ENCODE data around the gene VIPR2.

Gene VIPR2

DNA sequence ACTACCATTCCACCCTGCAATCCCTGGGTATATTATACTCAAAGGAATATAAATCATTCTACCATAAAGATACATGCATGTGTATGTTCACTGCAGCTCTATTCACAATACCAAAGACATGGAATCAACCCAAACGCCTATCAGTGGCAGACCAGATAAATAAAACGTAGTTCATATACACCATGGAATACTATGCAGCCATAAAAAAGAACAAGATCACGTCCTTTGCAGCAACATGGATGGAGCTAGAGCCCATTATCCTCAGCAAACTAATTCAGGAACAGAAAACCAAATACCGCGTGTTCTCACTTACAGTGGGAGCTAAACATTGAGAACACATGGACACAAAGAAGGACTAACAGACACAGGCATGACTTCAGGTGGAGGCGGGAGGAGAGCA is 150.0 kb downstream of the VIPR2 start:
- no peak for TF ChIP-seq CTCF (IDR thresholded peaks at IDR 0.05)

- TF ChIP-seq CTCF (IDR thresholded peaks at IDR 0.05) = no peak
Measured at GRCh38 chr7:158993591-158993990, 151.1 kb downstream of the VIPR2 start.

DNA sequence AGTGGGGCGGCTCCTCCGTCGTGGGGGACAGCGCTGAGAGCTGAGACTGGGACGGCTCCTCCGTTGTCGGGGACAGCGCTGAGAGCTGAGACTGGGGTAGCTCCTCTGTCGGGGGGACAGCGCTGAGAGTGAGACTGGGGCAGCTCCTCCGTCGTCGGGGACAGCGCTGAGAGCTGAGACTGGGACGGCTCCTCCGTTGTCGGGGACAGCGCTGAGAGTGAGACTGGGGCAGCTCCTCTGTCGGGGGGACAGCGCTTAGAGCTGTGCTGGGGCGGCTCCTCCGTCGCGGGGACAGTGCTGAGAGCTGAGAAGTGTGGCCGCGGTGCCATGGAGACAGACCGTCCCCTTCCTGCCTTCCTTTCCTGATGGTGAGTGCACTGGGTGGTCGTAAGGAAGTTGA is 151.9 kb downstream of the VIPR2 start:
- no peak for TF ChIP-seq CTCF (IDR thresholded peaks at IDR 0.05)

DNA sequence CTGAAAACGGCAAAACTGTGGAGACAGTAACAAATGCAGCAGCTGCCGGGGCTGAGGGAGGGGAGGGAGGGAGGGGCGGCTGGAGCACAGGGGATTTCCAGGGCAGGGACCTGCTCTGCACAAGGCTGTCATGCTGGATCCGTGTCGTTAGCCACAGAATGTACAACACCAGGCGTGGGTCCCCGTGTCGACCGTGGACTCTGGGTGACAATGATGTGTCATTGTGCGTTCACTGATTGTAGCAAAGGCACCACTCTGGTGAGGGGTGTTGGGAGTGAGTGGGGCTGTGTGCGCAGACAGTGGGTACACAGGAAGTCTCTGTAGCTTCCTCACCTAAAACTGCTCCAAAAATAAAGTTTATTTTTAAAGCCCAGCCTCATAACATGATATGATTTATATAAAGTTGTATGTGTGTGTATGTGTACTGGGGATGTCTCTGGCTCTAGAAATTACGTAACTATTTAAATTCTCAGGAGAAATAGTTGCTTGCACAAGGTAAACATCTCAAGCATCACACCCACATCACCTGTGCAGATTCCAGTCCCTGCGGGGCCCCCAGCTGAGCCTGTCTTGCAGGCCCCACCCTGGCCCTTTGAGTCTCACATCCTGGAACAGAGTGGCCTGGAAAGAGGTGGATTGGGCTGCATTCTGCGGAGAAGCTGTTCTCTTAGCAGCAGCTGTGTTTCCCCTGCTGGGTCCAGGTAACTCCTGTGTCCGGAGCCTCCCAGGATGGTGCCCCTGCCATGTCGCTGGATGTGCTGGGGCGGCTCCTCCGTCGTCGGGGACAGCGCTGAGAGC is 152.6 kb downstream of the VIPR2 start:
- no peak for TF ChIP-seq CTCF (IDR thresholded peaks at IDR 0.05)

GRCh38 chr7:158988996-158989395 is 155.7 kb downstream of the VIPR2 start:
- no peak for TF ChIP-seq CTCF (IDR thresholded peaks at IDR 0.05)

- no peak for TF ChIP-seq CTCF (IDR thresholded peaks at IDR 0.05)
Measured at GRCh38 chr7:158988302-158988862, 156.3 kb downstream of the VIPR2 start.

DNA sequence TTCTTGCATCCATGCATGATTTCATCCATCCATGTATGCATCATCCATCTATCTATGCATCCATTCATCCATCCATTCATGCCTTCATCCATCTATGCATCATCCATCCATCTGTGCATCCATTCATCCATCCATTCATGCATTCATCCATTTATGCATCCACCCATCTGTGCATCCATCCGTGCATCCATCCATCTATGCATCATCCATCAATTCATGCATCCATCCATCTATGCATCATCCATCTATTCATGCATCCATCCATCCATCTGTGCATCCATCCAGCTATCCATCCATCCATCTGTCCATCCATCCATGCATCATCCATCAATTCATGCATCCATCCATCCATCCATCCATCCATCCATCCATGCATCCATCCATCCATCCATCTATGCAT is 157.0 kb downstream of the VIPR2 start:
- no peak for TF ChIP-seq CTCF (IDR thresholded peaks at IDR 0.05)

Measured in LNCAP (cell line).